SU-DHL-6 (cell line): ENCODE measurements around the gene ADK.

Experiments
- EZH2phosphoT487 ChIP-seq: fragments of 200-600 bp; sonication (generic), shearing (Covaris generic); conservative IDR thresholded peaks from 2 replicates; pipeline ENCODE4 v1.6.1; 2018; ENCODE audit warnings: mild to moderate bottlenecking, antibody characterized with exemption, low read length, moderate library complexity, mixed read lengths
- TF ChIP-seq, protein P1 (sequence below): fragments of 200-600 bp; sonication (generic); IDR thresholded peaks from one replicate; pipeline ENCODE4 v1.5.1; 2017; ENCODE audit warnings: antibody characterized with exemption, mild to moderate bottlenecking, low read length, moderate library complexity; ENCODE audit not compliant: insufficient read depth, poor library complexity, severe bottlenecking

DNA sequence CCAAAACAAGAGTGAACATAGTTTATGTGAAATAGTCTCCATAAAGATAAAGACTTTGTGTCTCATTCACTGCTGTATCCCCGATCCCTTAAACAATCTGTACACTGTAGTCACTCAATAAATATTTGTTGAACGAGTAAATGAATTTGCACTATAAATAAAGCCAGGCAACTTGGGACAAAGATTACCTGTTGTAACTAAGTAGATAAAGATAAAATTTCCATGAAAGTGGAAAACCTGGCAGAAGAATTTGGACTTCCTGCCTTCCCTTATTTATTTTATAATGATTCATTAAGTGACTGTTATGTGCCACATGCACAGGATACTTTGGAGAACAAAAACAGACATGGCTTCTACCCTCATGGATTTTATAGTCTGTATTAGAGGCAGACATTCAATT lies 397.7 kb downstream of the ADK start:
- TF ChIP-seq, protein P1, sequence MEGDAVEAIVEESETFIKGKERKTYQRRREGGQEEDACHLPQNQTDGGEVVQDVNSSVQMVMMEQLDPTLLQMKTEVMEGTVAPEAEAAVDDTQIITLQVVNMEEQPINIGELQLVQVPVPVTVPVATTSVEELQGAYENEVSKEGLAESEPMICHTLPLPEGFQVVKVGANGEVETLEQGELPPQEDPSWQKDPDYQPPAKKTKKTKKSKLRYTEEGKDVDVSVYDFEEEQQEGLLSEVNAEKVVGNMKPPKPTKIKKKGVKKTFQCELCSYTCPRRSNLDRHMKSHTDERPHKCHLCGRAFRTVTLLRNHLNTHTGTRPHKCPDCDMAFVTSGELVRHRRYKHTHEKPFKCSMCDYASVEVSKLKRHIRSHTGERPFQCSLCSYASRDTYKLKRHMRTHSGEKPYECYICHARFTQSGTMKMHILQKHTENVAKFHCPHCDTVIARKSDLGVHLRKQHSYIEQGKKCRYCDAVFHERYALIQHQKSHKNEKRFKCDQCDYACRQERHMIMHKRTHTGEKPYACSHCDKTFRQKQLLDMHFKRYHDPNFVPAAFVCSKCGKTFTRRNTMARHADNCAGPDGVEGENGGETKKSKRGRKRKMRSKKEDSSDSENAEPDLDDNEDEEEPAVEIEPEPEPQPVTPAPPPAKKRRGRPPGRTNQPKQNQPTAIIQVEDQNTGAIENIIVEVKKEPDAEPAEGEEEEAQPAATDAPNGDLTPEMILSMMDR = no peak
- no peak for TF ChIP-seq EZH2phosphoT487
